Subcutaneous adipose tissue (tissue), 4 donors: Measurements from ENCODE around the gene ATP6V1C2. TPM values are rescaled to one million over a fixed set of nuclear protein-coding genes. Genes with fewer than 3 reads are reported as not detected.

Experiments
- CTCF ChIP-seq: fragments of 450-650 bp; IDR thresholded peaks from one replicate; pipeline ENCODE4 v1.5.1; 2016; ENCODE audit warnings: low read depth, mild to moderate bottlenecking, control low read depth, antibody characterized with exemption, moderate library complexity
- total RNA-seq, 4 donors: library from RNA; depleted of rRNA; stranded (reverse); fragments of >200 nt; gene quantifications; one replicate each; pipeline ENCODE4 v1.1.0, GENCODE V29; 2016

Gene ATP6V1C2
- total RNA-seq, 4 donors from 2014 or later: 0.22 to 3.6 (median 2.6) TPM

- no peak for TF ChIP-seq CTCF
Observed at GRCh38 chr2:10760794-10761504, 39.5 kb downstream of the ATP6V1C2 start.

GRCh38 chr2:10761591-10761990 is 40.2 kb downstream of the ATP6V1C2 start:
- no peak for TF ChIP-seq CTCF

- no peak for TF ChIP-seq CTCF
Observed at GRCh38 chr2:10762651-10763460, 41.4 kb downstream of the ATP6V1C2 start.

- TF ChIP-seq CTCF: no peak
Observed at GRCh38 chr2:10763461-10763800, 42.0 kb downstream of the ATP6V1C2 start.

GRCh38 chr2:10764096-10764785 is 42.8 kb downstream of the ATP6V1C2 start:
- no peak for TF ChIP-seq CTCF

GRCh38 chr2:10764896-10765295 is 43.5 kb downstream of the ATP6V1C2 start:
- TF ChIP-seq CTCF: no peak

GRCh38 chr2:10765461-10765860 is 44.0 kb downstream of the ATP6V1C2 start:
- no peak for TF ChIP-seq CTCF
